ENCODE measurements around the gene GRK6.
A peak's percentile ranks its signal among the peaks of the same experiment; 100 is the strongest.

GRK6 gene

GRCh38 chr5:177472460-177473442, 46.3 kb downstream of the GRK6 start:
- Mint-ChIP-seq H3K4me3 (peak overlapping the region; percentile 85 to 89 (median 89)), H3K4me1 (peaks cover 50% of the 10 kb centered on the region), H3K36me3 (ENCODE audit: low read depth) (peaks cover 29% of the 10 kb centered on the region)

GRCh38 chr5:177473443-177474001, 47.0 kb downstream of the GRK6 start, which contains the start of gene DBN1:
Gene DBN1, minus strand, starts transcription at chr5:177473634. Its CDS starts 113 bp downstream, at chr5:177473521.
- no peak for TF ChIP-seq CTCF (IDR thresholded peaks at IDR 0.05; ENCODE audit: unreplicated experiment in 3 of 3)
- Mint-ChIP-seq H3K9me3 (no peaks in the 10 kb centered on the region), H3K27ac (peak within 1 kb of the TSS; percentile 85 to 93 (median 92)), H3K4me3 (peak within 1 kb of the TSS; percentile 90 to 93 (median 92)), H3K4me1 (peaks cover 55% of the 10 kb centered on the region), H3K27me3 (ENCODE audit: low read depth) (peaks cover 3% of the 10 kb centered on the region), H3K36me3 (ENCODE audit: low read depth) (peaks cover 22% of the 10 kb centered on the region)

More at GRCh38 chr5:177472460-177473442, 46.3 kb downstream of the GRK6 start:
- Mint-ChIP-seq H3K27me3 (ENCODE audit: low read depth) (peaks cover under 1% of the 10 kb centered on the region), H3K27ac (peak overlapping the region; percentile 40 to 87 (median 83)), H3K9me3 (no peaks in the 10 kb centered on the region)
- TF ChIP-seq CTCF (IDR thresholded peaks at IDR 0.05; ENCODE audit: unreplicated experiment in 3 of 3): no peak

GRCh38 chr5:177474002-177474476, 47.6 kb downstream of the GRK6 start:
- peak overlapping the region; percentile 85 to 93 (median 92) for H3K27ac Mint-ChIP-seq
- no peaks in the 10 kb centered on the region for H3K9me3 Mint-ChIP-seq
- H3K4me3 Mint-ChIP-seq: peak overlapping the region; percentile 90 to 93 (median 92)
- no peak for TF ChIP-seq CTCF (IDR thresholded peaks at IDR 0.05; ENCODE audit: unreplicated experiment in 3 of 3)
- peaks cover 17% of the 10 kb centered on the region for H3K36me3 Mint-ChIP-seq (ENCODE audit: low read depth)
- peaks cover 60% of the 10 kb centered on the region for H3K4me1 Mint-ChIP-seq
- H3K27me3 Mint-ChIP-seq (ENCODE audit: low read depth): peaks cover 3% of the 10 kb centered on the region

GRCh38 chr5:177474846-177475562, 48.5 kb downstream of the GRK6 start:
- Mint-ChIP-seq H3K4me3 (peak overlapping the region; percentile 90 to 93 (median 92)), H3K4me1 (peaks cover 66% of the 10 kb centered on the region), H3K27ac (peak overlapping the region; percentile 85 to 93 (median 92)), H3K36me3 (ENCODE audit: low read depth) (peaks cover 13% of the 10 kb centered on the region), H3K27me3 (ENCODE audit: low read depth) (peaks cover 3% of the 10 kb centered on the region), H3K9me3 (no peaks in the 10 kb centered on the region)
- no peak for TF ChIP-seq CTCF (IDR thresholded peaks at IDR 0.05; ENCODE audit: unreplicated experiment in 3 of 3)

GRCh38 chr5:177475563-177476427, 49.3 kb downstream of the GRK6 start:
- H3K9me3 Mint-ChIP-seq: no peaks in the 10 kb centered on the region
- peaks cover 8% of the 10 kb centered on the region for H3K36me3 Mint-ChIP-seq (ENCODE audit: low read depth)
- peaks cover 3% of the 10 kb centered on the region for H3K27me3 Mint-ChIP-seq (ENCODE audit: low read depth)
- peak overlapping the region; percentile 76 to 85 (median 78) for H3K4me3 Mint-ChIP-seq
- H3K27ac Mint-ChIP-seq: peak overlapping the region; percentile 53 to 85 (median 83)
- peaks cover 60% of the 10 kb centered on the region for H3K4me1 Mint-ChIP-seq
- no peak for TF ChIP-seq CTCF (IDR thresholded peaks at IDR 0.05; ENCODE audit: unreplicated experiment in 3 of 3)

Data from nephron (organoid).